ENCODE measurements around the gene MB21D2.

GRCh38 chr3:192831801-192832347 lies 85.8 kb downstream of the MB21D2 start:
- TF ChIP-seq BHLHE40 (IDR thresholded peaks at IDR 0.05; ENCODE audit: borderline replicate concordance) (no peak), SUZ12 (IDR thresholded peaks at IDR 0.05) (no peak), NFRKB (IDR thresholded peaks at IDR 0.05) (no peak), FOXA1 (IDR thresholded peaks at IDR 0.05) (no peak), SP1 (IDR thresholded peaks at IDR 0.05) (no peak)
